ENCODE results near the gene LYAR. TPM values are rescaled to one million over a fixed set of nuclear protein-coding genes. Genes with fewer than 3 reads are reported as not detected.

Gene LYAR
- polyA plus RNA-seq, 1 experiment, result 2.4 TPM

DNA sequence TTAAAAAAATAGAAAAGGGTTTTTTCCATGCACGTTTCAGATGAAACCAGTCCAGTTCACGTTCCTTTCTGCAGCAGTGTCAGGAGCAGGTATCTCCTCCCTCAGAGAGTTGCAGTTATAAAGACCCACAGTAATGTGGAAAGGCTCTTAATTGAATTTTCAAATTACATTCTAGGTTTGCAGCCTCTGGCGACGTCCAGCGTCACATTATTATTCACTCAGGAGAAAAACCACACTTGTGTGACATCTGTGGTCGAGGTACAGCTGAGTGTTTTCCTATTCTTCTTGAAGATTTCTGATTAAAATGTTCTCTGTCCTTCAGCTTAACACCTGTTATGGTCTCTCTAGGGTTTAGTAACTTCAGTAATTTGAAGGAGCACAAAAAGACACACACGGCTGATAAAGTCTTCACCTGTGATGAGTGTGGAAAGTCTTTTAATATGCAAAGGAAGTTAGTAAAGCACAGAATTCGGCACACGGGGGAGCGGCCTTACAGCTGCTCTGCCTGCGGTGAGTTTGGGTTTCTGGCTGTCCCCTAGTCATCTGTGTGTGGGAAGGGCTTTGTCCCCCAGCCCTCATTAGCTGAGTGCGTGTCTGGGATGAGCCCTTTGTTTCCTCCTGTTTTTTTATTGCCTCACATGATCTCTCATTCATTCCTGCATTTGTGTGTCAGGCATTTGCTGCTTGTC, 25.7 kb upstream of the LYAR start:
- POLR2A ChIA-PET, result no interaction called here
- H3K4me3 ChIP-seq (ENCODE audit: low read depth, low read length), result no peak overlapping the region
- TF ChIP-seq CTCF (IDR thresholded peaks at IDR 0.05; ENCODE audit: insufficient read depth, low read depth, low read length), result no peak
- peaks cover 18% of the 10 kb centered on the region for H3K36me3 ChIP-seq (ENCODE audit: control insufficient read depth, insufficient read depth, low read length)
- no peak for DNase-seq (ENCODE audit: low read depth)
- H3K27me3 ChIP-seq (ENCODE audit: control insufficient read depth, insufficient read depth, low read length), result no peaks in the 10 kb centered on the region
- CTCF ChIA-PET, result no interaction called here

- CTCF ChIA-PET, result no interaction called here
- H3K27me3 ChIP-seq (ENCODE audit: control insufficient read depth, insufficient read depth, low read length), result no peaks in the 10 kb centered on the region
- POLR2A ChIA-PET, result no interaction called here
- TF ChIP-seq CTCF (IDR thresholded peaks at IDR 0.05; ENCODE audit: insufficient read depth, low read depth, low read length), result no peak
- no peak overlapping the region for H3K4me3 ChIP-seq (ENCODE audit: low read depth, low read length)
- DNase-seq (ENCODE audit: low read depth), result no peak
- peaks cover 19% of the 10 kb centered on the region for H3K36me3 ChIP-seq (ENCODE audit: control insufficient read depth, insufficient read depth, low read length)
Measured at GRCh38 chr4:4311193-4311592, 21.2 kb upstream of the LYAR start.

GRCh38 chr4:4308800-4309441, 19.0 kb upstream of the LYAR start:
- Histone ChIP-seq H3K27me3 (ENCODE audit: control insufficient read depth, insufficient read depth, low read length) (no peaks in the 10 kb centered on the region), H3K4me3 (ENCODE audit: low read depth, low read length) (no peak overlapping the region), H3K36me3 (ENCODE audit: control insufficient read depth, insufficient read depth, low read length) (peaks cover 11% of the 10 kb centered on the region)
- no peak for TF ChIP-seq CTCF (IDR thresholded peaks at IDR 0.05; ENCODE audit: insufficient read depth, low read depth, low read length)
- DNase-seq (ENCODE audit: low read depth), result peak; percentile 18
- CTCF ChIA-PET, result no interaction called here
- POLR2A ChIA-PET, result no interaction called here

GRCh38 chr4:4306920-4307319, 17.0 kb upstream of the LYAR start:
- POLR2A ChIA-PET, result no interaction called here
- DNase-seq (ENCODE audit: low read depth), result no peak
- TF ChIP-seq CTCF (IDR thresholded peaks at IDR 0.05; ENCODE audit: insufficient read depth, low read depth, low read length), result no peak
- Histone ChIP-seq H3K4me3 (ENCODE audit: low read depth, low read length) (no peak overlapping the region), H3K27me3 (ENCODE audit: control insufficient read depth, insufficient read depth, low read length) (no peaks in the 10 kb centered on the region), H3K36me3 (ENCODE audit: control insufficient read depth, insufficient read depth, low read length) (peaks cover 10% of the 10 kb centered on the region)
- CTCF ChIA-PET, result interaction anchor here (1.1 kb wide), 1 partner anchor 13 kb away, joined by 3 read pairs; no protein-coding TSS in a partner anchor

- POLR2A ChIA-PET, result no interaction called here
- no peak for DNase-seq (ENCODE audit: low read depth)
- Histone ChIP-seq H3K36me3 (ENCODE audit: control insufficient read depth, insufficient read depth, low read length) (peaks cover 14% of the 10 kb centered on the region), H3K27me3 (ENCODE audit: control insufficient read depth, insufficient read depth, low read length) (no peaks in the 10 kb centered on the region), H3K4me3 (ENCODE audit: low read depth, low read length) (no peak overlapping the region)
- TF ChIP-seq CTCF (IDR thresholded peaks at IDR 0.05; ENCODE audit: insufficient read depth, low read depth, low read length), result no peak
- CTCF ChIA-PET, result no interaction called here
Measured at GRCh38 chr4:4302416-4302815, 12.5 kb upstream of the LYAR start.
